GM19099 (cell line): ENCODE measurements around the gene BRWD1.

ENCODE experiments used
- POLR2A ChIP-seq: IDR thresholded peaks from 3 replicates; pipeline ENCODE4 v1.6.1; 2011; ENCODE audit warnings: low read depth; ENCODE audit not compliant: insufficient read length; ENCODE audit errors: extremely low read depth

BRWD1 gene

DNA sequence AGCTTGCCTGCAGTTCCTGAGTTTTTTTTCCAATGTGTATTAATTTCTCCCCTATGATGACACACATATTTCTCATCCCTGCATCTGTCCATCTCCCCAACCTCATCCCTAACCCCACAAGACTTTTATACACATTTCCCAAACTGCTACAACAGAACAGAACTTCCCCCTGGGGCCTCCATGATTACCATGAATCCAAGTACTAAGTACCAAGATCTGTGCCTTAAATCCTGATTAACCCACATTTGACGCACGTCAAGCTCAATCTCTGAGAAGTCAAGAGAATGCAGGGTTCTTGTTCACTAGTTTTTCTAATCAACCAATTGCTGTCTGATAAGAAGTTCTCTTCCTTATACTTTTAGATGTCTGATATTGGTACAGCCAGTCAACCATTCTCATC is 25.8 kb upstream of the BRWD1 start:
- TF ChIP-seq POLR2A = no peak

DNA sequence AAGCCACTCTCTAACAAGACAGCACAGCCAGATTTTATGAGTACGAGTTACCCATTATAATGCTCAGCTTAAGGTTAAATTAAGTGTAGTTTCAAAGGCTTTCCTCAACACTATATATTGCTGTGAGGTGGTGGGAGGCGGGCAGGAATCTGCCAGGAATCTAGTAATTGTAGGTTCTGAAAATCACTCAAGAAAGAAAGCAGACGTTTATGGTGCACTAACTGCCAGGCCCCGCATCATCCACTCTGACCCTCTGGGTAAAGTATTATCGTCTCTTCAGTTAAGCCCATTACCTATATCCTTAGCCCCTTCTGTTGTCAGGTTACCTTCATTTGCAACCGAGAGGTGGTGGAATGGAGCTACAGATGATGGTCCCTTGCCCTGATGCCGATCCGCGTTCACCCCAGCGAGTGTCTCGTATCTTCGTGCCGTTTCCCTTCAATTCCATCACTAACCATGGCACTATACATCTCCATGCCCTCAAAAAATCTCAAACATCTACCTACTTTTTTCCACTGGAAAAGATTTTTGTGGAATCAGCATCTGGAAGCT is 23.1 kb upstream of the BRWD1 start:
- TF ChIP-seq POLR2A = no peak

DNA sequence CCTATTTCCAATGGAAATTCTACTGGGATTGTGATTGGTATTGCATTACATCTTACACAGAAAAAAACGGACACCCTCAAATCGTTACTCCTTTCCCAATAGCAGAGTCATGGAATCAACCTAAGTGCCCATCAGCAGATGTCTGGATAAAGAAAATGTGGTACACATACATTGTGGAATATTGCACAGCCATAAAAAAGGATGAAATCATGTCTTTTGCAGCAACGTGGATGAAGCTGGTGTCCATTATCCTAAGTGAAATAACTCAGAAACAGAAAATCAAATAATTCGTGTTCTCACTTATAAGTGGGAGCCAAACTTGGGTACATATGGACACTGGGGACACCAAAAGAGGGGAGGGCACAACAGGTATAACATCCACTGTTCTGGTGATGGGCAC is 21.2 kb upstream of the BRWD1 start:
- TF ChIP-seq POLR2A = no peak

DNA sequence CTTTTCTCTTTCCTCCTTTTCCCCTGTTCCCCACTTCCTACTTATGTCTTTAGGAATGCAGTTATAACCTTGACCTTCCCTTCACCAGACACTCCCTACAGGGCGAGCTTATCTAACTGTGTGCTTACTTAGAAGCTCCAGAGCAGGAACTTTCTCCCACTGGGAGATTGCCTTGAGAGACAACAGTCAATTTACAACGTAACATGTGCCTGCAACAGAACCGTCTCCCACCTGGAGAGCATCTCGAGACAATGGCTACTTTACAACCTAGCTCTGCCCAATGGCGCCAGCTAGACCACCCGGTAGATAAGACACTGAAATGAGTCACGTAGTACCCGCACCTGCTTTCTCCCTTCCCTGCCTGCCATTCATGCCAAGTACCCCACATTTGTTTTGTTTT is 18.7 kb upstream of the BRWD1 start:
- no peak for TF ChIP-seq POLR2A

DNA sequence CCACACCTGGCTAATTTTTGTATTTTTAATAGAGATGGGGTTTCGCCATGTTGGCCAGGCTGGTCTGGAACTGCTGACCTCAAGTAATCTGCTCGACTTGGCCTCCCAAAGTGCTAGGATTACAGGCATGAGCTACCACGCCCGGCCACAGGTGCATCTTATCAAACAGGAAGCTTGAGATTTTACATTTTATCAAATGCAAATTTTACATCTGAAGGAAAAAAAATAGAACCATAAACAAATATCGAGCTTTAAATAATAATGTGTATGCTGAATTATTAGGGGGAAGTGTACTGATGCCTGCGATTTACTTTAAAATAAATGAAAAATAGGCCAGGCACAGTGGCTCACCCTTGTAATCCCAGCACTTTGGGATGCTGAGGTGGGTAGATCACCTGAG is 16.6 kb upstream of the BRWD1 start:
- TF ChIP-seq POLR2A = no peak

DNA sequence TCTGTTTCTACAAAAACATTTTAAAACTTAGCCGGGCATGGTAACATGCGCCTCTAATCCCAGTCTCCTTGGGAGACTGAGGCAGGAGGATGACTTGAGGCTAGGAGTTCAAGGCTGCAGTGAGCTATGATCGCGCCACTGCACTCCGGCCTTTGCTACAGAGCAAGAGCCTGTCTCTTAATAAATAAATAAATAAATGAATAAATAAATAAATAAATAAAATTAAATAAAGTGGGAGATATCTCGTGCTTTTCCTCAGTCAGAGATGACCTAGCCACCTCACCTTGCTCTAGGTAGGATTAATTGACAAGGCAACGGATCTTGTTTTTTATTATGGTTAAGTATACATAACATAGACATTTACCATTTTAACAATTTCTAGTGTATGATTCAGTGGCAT is 14.3 kb upstream of the BRWD1 start:
- TF ChIP-seq POLR2A = no peak

DNA sequence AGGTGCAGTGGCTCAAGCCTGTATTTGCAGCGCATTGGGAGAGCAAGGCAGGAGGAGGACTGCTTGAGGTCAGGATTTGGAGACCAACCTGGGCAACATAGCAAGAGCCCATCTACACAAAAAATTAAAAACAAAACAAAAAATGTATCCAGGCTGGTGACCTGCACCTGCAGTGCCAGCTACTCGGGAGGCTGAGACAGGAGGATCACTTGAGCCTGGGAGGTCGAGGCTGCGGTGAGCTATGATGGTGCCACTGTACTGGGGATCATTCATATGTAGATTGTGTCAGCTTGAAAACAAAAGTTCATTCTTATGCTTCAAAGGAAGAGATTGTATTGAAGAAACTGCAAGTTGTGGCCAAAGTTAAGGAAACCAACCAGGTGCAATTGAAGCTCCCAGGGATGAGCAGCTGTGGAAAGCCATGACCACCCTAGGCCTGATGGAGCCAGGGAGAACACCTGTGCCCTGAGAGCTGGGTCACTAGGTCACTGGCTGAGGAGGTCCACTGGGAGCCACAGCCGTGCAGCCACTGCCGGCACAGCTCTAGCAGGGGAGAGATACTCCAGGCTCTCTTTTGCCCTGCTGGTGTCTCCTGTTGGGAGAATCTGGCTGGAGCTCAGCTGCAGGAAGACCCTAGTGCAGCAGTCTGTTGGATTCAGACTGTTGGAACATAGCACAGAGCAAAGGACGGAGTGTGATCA is 13.3 kb upstream of the BRWD1 start:
- TF ChIP-seq POLR2A = no peak

DNA sequence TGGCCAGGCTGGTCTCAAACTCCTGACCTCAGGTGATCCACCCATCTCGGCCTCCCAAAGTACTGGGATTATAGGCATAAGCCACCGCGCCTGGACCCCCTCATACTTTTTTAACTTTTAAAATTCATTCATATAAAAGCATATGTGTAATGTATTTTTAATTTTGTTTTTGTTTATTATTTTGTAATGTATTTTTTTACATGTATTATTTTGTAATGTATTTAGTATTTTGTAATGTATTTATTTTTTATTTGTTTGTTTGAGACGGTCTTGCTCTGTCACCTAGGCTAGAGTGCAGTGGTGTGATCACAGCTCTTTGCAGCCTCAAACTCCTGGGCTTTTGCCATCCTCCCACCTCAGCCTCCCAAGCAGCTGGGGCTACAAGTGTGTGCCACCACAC is 12.0 kb upstream of the BRWD1 start:
- TF ChIP-seq POLR2A = no peak

DNA sequence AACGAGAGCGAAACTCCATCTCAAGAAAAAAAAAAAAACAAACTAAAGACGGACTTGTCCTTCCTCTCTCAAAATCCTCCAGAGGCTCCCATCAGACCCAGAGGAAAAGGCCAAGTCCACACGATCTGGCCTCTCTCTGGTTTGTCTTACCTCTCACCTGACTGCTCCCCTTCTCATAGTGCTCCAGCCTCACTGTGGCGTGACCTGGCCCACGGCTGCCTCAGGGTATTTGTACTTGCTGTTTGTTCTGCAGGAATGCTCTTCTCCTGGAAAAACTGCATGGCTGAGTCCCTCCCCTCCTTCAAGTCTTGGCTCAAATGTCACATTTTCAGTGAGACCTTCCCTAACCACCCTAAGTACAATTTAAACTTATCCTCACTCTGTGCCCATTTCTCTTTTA is 8.0 kb upstream of the BRWD1 start:
- no peak for TF ChIP-seq POLR2A

DNA sequence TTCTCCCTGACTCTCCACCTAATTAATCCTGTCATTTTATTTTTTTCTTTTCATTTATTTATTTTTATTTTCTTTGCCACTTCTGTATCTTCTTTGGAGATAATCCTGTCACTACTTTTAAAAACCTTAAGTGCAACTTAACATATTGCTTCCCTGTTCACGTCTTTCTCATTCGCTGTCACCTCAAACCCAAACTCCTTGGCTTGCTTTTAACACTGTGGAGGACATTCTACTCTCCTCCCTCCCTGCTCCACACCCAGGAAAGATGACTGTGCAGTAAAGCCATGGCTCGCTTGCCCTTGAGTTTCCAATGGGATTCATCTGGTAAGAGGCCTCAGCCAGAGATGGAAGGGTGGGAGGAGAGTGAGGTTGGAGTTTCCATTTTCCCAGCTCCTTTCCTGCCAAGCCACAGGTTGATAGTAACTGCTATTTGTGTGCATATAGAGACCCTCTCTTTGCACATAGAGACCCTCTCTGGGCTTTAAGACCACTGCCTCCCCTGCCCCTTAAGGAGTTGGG is 6.4 kb upstream of the BRWD1 start:
- TF ChIP-seq POLR2A = no peak

DNA sequence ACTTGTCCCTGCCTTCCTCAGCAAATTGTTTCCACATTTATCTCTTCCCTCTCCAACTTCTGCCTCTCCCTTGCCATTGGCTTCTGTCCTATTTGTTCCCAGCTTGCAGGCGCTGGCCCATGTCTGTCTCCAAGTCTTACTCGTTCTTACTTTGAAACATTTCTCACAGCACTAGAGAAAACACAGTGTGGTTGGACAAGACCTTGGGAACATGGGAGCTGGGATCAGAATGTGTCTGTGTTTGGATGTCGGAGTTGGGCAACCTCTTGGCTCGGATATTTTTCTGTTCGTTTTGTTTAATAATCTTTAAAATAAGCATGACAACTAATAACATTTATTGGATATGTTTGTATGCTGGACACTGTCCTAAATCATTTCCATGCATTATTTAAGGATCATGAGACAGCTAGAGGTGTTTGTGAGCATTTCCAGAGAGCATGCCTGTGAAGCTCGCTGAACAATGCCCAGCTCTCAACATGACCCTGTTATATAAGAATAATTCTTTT is 5.9 kb upstream of the BRWD1 start:
- no peak for TF ChIP-seq POLR2A

DNA sequence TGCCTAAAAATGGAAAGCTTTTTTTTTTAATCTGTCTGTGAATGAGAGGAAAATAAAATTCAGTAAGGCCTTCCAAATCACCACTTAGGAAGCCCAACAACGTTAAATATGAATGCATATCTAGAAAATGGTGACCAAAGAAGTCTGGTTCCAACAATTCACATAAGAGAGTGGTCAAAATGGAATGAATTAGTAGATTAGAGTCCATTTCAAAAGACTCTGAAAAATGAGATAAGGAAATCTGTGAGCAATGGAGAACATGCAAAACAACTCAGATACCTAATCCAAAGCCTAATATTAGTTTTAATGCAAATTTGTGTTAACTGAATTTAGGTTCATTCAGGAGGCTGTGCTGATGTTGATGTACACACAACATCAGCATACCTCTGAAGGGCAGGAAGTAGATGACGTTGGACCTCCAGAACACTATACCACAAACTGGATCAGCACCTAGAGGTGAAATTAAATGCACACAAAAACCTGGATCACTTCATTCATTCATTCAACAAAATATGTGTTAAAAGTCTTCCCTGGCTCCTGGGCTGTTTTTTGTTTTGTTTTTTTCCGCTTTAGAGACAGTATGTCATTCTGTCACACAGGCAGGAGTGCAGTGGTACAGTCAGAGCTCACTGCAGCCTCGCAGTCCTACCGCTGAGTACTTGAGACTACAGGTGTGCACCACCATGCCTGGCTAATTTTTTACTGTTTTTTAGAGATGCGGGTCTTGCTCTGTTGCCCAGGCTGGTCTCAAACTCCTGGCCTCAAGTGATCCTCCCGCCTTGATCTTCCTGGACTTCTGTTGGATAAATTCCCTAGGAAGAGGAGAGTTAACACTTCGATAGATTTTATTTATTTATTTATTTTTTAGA is 4.9 kb upstream of the BRWD1 start:
- no peak for TF ChIP-seq POLR2A

DNA sequence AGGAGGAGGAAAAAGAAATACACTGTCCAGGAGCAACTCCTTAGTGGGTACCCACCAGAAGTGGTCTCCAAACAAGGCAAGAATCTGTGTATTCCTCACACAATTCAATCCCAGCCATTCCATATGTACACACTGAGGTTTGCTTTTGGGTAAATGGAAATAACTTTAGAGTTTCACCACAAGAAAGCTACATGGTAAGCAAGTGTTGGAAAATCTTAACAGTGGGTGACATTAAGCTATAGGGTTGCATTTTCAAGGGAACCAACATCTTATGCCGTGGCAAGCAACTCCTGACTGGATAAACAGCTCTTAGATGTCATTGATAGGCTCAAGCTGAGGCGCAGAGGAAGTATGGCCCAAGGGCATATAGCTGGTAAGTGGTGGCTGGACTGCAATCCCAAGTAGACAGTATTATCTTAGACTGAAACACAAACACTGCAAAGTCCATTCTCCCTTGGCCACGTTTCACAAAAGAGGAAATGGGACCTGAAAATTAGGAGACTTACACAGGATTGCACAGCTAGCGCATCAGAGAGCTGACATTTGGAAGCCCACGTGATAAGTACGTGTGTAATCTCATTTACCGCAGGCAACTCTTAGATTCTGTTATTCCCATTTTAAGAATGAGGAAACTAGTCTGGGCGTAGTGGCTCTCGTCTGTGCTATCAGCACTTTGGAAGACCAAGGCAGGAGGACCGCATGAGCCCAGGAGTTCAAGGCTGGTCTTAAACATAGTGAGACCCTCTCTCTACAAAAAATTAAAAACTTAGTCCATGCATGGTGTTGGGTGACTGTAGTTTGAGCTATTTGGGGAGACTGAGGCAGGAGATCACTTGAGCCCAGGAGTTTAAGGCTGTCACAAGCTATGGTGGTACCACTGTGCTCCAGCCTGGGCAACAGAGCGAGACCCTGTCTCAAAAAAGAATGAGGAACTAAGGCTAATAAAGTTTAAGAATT is 4.0 kb upstream of the BRWD1 start:
- no peak for TF ChIP-seq POLR2A

DNA sequence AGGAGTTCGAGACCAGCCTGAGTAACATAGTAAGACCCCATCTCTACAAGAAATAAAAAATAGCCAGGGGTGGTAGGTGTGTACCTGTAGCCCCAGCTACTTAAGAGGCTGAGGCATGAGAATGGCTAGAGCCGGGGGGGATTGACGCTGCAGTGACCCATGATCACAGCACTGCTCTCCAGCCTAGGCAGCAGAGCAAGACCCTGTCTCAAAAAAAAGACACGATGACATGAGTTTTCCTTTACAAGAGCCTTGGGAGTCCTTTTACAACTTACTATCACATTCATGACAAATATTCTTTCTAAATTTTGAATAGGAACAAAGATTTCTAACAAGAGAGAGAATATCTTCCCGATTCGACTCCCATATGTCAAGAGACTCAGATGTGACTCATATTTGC is 3.3 kb upstream of the BRWD1 start:
- no peak for TF ChIP-seq POLR2A
